Type B pancreatic cell (in vitro differentiated cells): ENCODE measurements around the gene BCL6. TPM values are rescaled to one million over a fixed set of nuclear protein-coding genes. Genes with fewer than 3 reads are reported as not detected.
"Not testable (repeated sequence)": the region's sequence is repeated elsewhere in the genome, so short reads cannot be mapped to it uniquely, and the experiment has no call there.

Source experiments
- DNase-seq: peaks from one replicate; pipeline ENCODE4 v3.0.0; 2021; ENCODE audit warnings: mixed read lengths; ENCODE audit not compliant: unreplicated experiment; ENCODE audit errors: extremely low spot score
- H3K27ac Mint-ChIP-seq: 2 replicates; pipeline ENCODE4 v1.8.0; 2021; ENCODE audit warnings: mild to moderate bottlenecking, mixed read lengths
- H3K27me3 Mint-ChIP-seq: 2 replicates; pipeline ENCODE4 v1.8.0; 2021; ENCODE audit warnings: mixed read lengths
- H3K36me3 Mint-ChIP-seq: 2 replicates; pipeline ENCODE4 v1.8.0; 2021; ENCODE audit warnings: mixed read lengths
- H3K4me1 Mint-ChIP-seq: one replicate; pipeline ENCODE4 v1.8.0; 2021; ENCODE audit warnings: mixed read lengths; ENCODE audit not compliant: unreplicated experiment
- H3K4me3 Mint-ChIP-seq: 2 replicates; pipeline ENCODE4 v1.8.0; 2021; ENCODE audit warnings: mild to moderate bottlenecking, mixed read lengths
- H3K9me3 Mint-ChIP-seq: 2 replicates; pipeline ENCODE4 v1.8.0; 2021; ENCODE audit warnings: mixed read lengths
- CTCF ChIP-seq: fragments of 200-600 bp; sonication (generic); conservative IDR thresholded peaks from 2 replicates; pipeline ENCODE4 v1.5.0; 2021; ENCODE audit warnings: antibody characterized with exemption, mild to moderate bottlenecking
- total RNA-seq: library from RNA; stranded (reverse); gene quantifications from 2 replicates; pipeline ENCODE4 v1.2.1, GENCODE V29; 2021; ENCODE audit warnings: low replicate concordance

Gene BCL6
- total RNA-seq, 1 donor from 2014 or later, result 27.3 TPM

- DNase-seq, result no peak
- H3K4me1 Mint-ChIP-seq, result no peaks in the 10 kb centered on the region
- peaks cover 12% of the 10 kb centered on the region for H3K27me3 Mint-ChIP-seq
Observed at GRCh38 chr3:187686621-187687273, 58.5 kb downstream of the BCL6 start.

GRCh38 chr3:187685948-187686347 is 59.3 kb downstream of the BCL6 start:
- no peaks in the 10 kb centered on the region for H3K4me1 Mint-ChIP-seq
- no peak overlapping the region for H3K27ac Mint-ChIP-seq
- no peaks in the 10 kb centered on the region for H3K36me3 Mint-ChIP-seq
- H3K4me3 Mint-ChIP-seq, result no peak overlapping the region
- DNase-seq, result no peak
- peaks cover 6% of the 10 kb centered on the region for H3K9me3 Mint-ChIP-seq
- no peak for TF ChIP-seq CTCF
- peaks cover 9% of the 10 kb centered on the region for H3K27me3 Mint-ChIP-seq

More at GRCh38 chr3:187686621-187687273, 58.5 kb downstream of the BCL6 start:
- TF ChIP-seq CTCF, result no peak
- Mint-ChIP-seq H3K4me3 (no peak overlapping the region), H3K27ac (no peak overlapping the region), H3K9me3 (peaks cover 6% of the 10 kb centered on the region), H3K36me3 (no peaks in the 10 kb centered on the region)

GRCh38 chr3:187684880-187685279 is 60.4 kb downstream of the BCL6 start:
- Mint-ChIP-seq H3K9me3 (peaks cover 6% of the 10 kb centered on the region), H3K27me3 (peaks cover 11% of the 10 kb centered on the region), H3K4me1 (no peaks in the 10 kb centered on the region), H3K36me3 (no peaks in the 10 kb centered on the region), H3K27ac (no peak overlapping the region), H3K4me3 (no peak overlapping the region)
- DNase-seq, result no peak
- TF ChIP-seq CTCF, result no peak

- no peak overlapping the region for H3K4me3 Mint-ChIP-seq
- no peak overlapping the region for H3K27ac Mint-ChIP-seq
- peaks cover 13% of the 10 kb centered on the region for H3K27me3 Mint-ChIP-seq
- DNase-seq, result no peak
- H3K4me1 Mint-ChIP-seq, result peaks cover 3% of the 10 kb centered on the region
- H3K9me3 Mint-ChIP-seq, result peaks cover 6% of the 10 kb centered on the region
- H3K36me3 Mint-ChIP-seq, result no peaks in the 10 kb centered on the region
- no peak for TF ChIP-seq CTCF
Observed at GRCh38 chr3:187684444-187684843, 60.8 kb downstream of the BCL6 start.

- H3K27ac Mint-ChIP-seq, H3K9me3 Mint-ChIP-seq, H3K36me3 Mint-ChIP-seq, H3K4me3 Mint-ChIP-seq, DNase-seq, H3K4me1 Mint-ChIP-seq: not testable (repeated sequence)
- H3K27me3 Mint-ChIP-seq, result peaks cover 18% of the 10 kb centered on the region
Observed at GRCh38 chr3:187681756-187682155, 63.5 kb downstream of the BCL6 start.

GRCh38 chr3:187679638-187680396 is 65.5 kb downstream of the BCL6 start:
- H3K9me3 Mint-ChIP-seq, result no peaks in the 10 kb centered on the region
- H3K27ac Mint-ChIP-seq, result no peak overlapping the region
- H3K4me3 Mint-ChIP-seq, result no peak overlapping the region
- peak; percentile 91 for TF ChIP-seq CTCF
- no peaks in the 10 kb centered on the region for H3K36me3 Mint-ChIP-seq
- H3K27me3 Mint-ChIP-seq, result peaks cover 32% of the 10 kb centered on the region
- peaks cover 9% of the 10 kb centered on the region for H3K4me1 Mint-ChIP-seq
- DNase-seq, result peak; percentile 78
